WTC11 (cell line): Measurements from ENCODE around the gene ARHGEF28. TPM values are rescaled to one million over a fixed set of nuclear protein-coding genes. Genes with fewer than 3 reads are reported as not detected.

Experiments
- ATAC-seq: fragments of 200-7000 bp; cut with Tn5 transposase; 2 replicates; pipeline ENCODE4 v1.10.0; 2021; ENCODE audit warnings: mild to moderate bottlenecking, moderate library complexity
- CTCF ChIA-PET: fragments of 300-600 bp; sonication (Branson Sonifier 250); formaldehyde crosslinking; loops from one replicate; lab custom pipeline; 2021; ENCODE audit warnings: antibody characterized with exemption; lab: Charles Lee
- POLR2A ChIA-PET: fragments of 350-600 bp; sonication (Branson Sonifier 250); formaldehyde crosslinking; loops from one replicate; lab custom pipeline; 2021; ENCODE audit warnings: antibody characterized with exemption; lab: Charles Lee
- DNase-seq: peaks from one replicate; pipeline ENCODE4 v3.0.0; 2021; ENCODE audit warnings: low spot score
- H3K27ac Mint-ChIP-seq: 2 replicates; pipeline ENCODE4 v1.8.0; 2021; ENCODE audit warnings: mixed read lengths
- H3K27me3 Mint-ChIP-seq: 2 replicates; pipeline ENCODE4 v1.8.0; 2021; ENCODE audit warnings: low read depth, mild to moderate bottlenecking, moderate library complexity, mixed read lengths
- H3K36me3 Mint-ChIP-seq: 2 replicates; pipeline ENCODE4 v1.8.0; 2021; ENCODE audit warnings: mixed read lengths
- H3K4me1 Mint-ChIP-seq: 2 replicates; pipeline ENCODE4 v1.8.0; 2022; ENCODE audit warnings: mixed read lengths
- H3K4me3 Mint-ChIP-seq: 2 replicates; pipeline ENCODE4 v1.8.0; 2021; ENCODE audit warnings: mild to moderate bottlenecking, moderate library complexity, mixed read lengths
- H3K9me3 Mint-ChIP-seq: 2 replicates; pipeline ENCODE4 v1.8.0; 2021; ENCODE audit warnings: mixed read lengths
- AR ChIP-seq: fragments of 250-450 bp; sonication (Bioruptor Pico); IDR thresholded peaks from 2 replicates; pipeline ENCODE4 v1.9.0; 2021; ENCODE audit warnings: mild to moderate bottlenecking
- CREB1 ChIP-seq: sonication (generic); formaldehyde crosslinking; IDR thresholded peaks from 2 replicates; pipeline ENCODE4 v1.8.0; 2023; ENCODE audit warnings: mild to moderate bottlenecking, missing genetic modification reagents
- ESRRA ChIP-seq: sonication (generic); formaldehyde crosslinking; IDR thresholded peaks from 2 replicates; pipeline ENCODE4 v1.8.1; 2022; ENCODE audit warnings: mild to moderate bottlenecking, missing genetic modification reagents, borderline replicate concordance
- ETV6 ChIP-seq: sonication (generic); formaldehyde crosslinking; IDR thresholded peaks from 2 replicates; pipeline ENCODE4 v1.8.1; 2022; ENCODE audit warnings: mild to moderate bottlenecking, missing genetic modification reagents
- FOXJ3 ChIP-seq: sonication (generic); formaldehyde crosslinking; IDR thresholded peaks from 2 replicates; pipeline ENCODE4 v1.9.0; 2021; ENCODE audit warnings: missing genetic modification reagents, mild to moderate bottlenecking, borderline replicate concordance
- GRHL2 ChIP-seq: fragments of 250-450 bp; sonication (Bioruptor Pico); IDR thresholded peaks from 2 replicates; pipeline ENCODE4 v1.8.0; 2022; ENCODE audit warnings: mild to moderate bottlenecking, moderate library complexity; ENCODE audit not compliant: insufficient replicate concordance, severe bottlenecking
- JUN ChIP-seq: sonication (generic); formaldehyde crosslinking; IDR thresholded peaks from 2 replicates; pipeline ENCODE4 v1.8.0; 2023; ENCODE audit warnings: mild to moderate bottlenecking, missing genetic modification reagents
- MLX ChIP-seq: sonication (generic); formaldehyde crosslinking; IDR thresholded peaks from 2 replicates; pipeline ENCODE4 v1.8.1; 2023; ENCODE audit warnings: mild to moderate bottlenecking, missing genetic modification reagents, moderate library complexity
- MXD4 ChIP-seq: fragments of 250-450 bp; sonication (Bioruptor Pico); IDR thresholded peaks from 2 replicates; pipeline ENCODE4 v1.8.0; 2021; ENCODE audit warnings: mild to moderate bottlenecking, moderate library complexity, borderline replicate concordance
- NFYB ChIP-seq: sonication (generic); formaldehyde crosslinking; conservative IDR thresholded peaks from 2 replicates; pipeline ENCODE4 v1.8.0; 2022; ENCODE audit warnings: low read depth, missing genetic modification reagents
- NR2C2 ChIP-seq: sonication (generic); formaldehyde crosslinking; IDR thresholded peaks from 2 replicates; pipeline ENCODE4 v1.8.0; 2022; ENCODE audit warnings: mild to moderate bottlenecking, missing genetic modification reagents
- NR3C1 ChIP-seq: sonication (generic); formaldehyde crosslinking; conservative IDR thresholded peaks from 2 replicates; pipeline ENCODE4 v1.8.1; 2023; ENCODE audit warnings: low read depth, mild to moderate bottlenecking, missing genetic modification reagents
- RELA ChIP-seq: sonication (generic); formaldehyde crosslinking; IDR thresholded peaks from 2 replicates; pipeline ENCODE4 v1.8.1; 2022; ENCODE audit warnings: missing genetic modification reagents, mild to moderate bottlenecking, borderline replicate concordance
- SMAD4 ChIP-seq: sonication (generic); formaldehyde crosslinking; IDR thresholded peaks from 2 replicates; pipeline ENCODE4 v1.8.0; 2022; ENCODE audit warnings: mild to moderate bottlenecking, missing genetic modification reagents
- SOX15 ChIP-seq: fragments of 250-450 bp; sonication (Bioruptor Pico); IDR thresholded peaks from 2 replicates; pipeline ENCODE4 v1.9.0; 2021; ENCODE audit warnings: mild to moderate bottlenecking
- ZNF396 ChIP-seq: fragments of 250-450 bp; sonication (Bioruptor Pico); IDR thresholded peaks from 2 replicates; pipeline ENCODE4 v1.8.0; 2021; ENCODE audit warnings: mild to moderate bottlenecking, moderate library complexity, borderline replicate concordance
- total RNA-seq: library from RNA; stranded (reverse); gene quantifications from 3 replicates; pipeline ENCODE4 v1.2.3, GENCODE V29; 2021
- TF ChIP-seq, protein P1 (sequence below): sonication (generic); formaldehyde crosslinking; IDR thresholded peaks from 2 replicates; pipeline ENCODE4 v1.8.1; 2023; ENCODE audit warnings: mild to moderate bottlenecking, missing genetic modification reagents
- TF ChIP-seq, protein P2 (sequence below): fragments of 250-450 bp; sonication (Bioruptor Pico); IDR thresholded peaks from 2 replicates; pipeline ENCODE4 v1.8.0; 2021; ENCODE audit warnings: mild to moderate bottlenecking
- TF ChIP-seq, protein P3 (sequence below): sonication (generic); formaldehyde crosslinking; IDR thresholded peaks from 2 replicates; pipeline ENCODE4 v1.8.1; 2023; ENCODE audit warnings: mild to moderate bottlenecking, missing genetic modification reagents
- TF ChIP-seq, protein P4 (sequence below): sonication (generic); formaldehyde crosslinking; IDR thresholded peaks from 2 replicates; pipeline ENCODE4 v1.8.0; 2022; ENCODE audit warnings: mild to moderate bottlenecking, missing genetic modification reagents
- TF ChIP-seq, protein P5 (sequence below): fragments of 200-600 bp; IDR thresholded peaks from 2 replicates; pipeline ENCODE4 v1.8.0; 2022; ENCODE audit warnings: antibody characterized with exemption

ARHGEF28 gene
- total RNA-seq, 1 experiment from 2014 or later, result 0.96 TPM

GRCh38 chr5:73607228-73607627 lies 18.8 kb upstream of the ARHGEF28 start:
- Mint-ChIP-seq H3K9me3 (peaks cover 15% of the 10 kb centered on the region), H3K4me1 (no peaks in the 10 kb centered on the region), H3K27ac (no peak overlapping the region), H3K4me3 (no peak overlapping the region), H3K36me3 (no peaks in the 10 kb centered on the region), H3K27me3 (peaks cover 4% of the 10 kb centered on the region; the same call in 1 of the 2 replicates)
- ChIA-PET CTCF (interaction anchor here (0.6 kb wide), 1 partner anchor 183 kb away, joined by 3 read pairs; no protein-coding TSS in a partner anchor), POLR2A (no interaction called here)
- ATAC-seq (no peak), DNase-seq (no peak)
- TF ChIP-seq MLX (CRISPR knock-in tag) (no peak), ZNF396 (CRISPR knock-in tag) (no peak), AR (CRISPR knock-in tag) (no peak), SOX15 (CRISPR knock-in tag) (no peak), NR3C1 (CRISPR knock-in tag) (no peak), MXD4 (no peak)
- TF ChIP-seq, protein P1, sequence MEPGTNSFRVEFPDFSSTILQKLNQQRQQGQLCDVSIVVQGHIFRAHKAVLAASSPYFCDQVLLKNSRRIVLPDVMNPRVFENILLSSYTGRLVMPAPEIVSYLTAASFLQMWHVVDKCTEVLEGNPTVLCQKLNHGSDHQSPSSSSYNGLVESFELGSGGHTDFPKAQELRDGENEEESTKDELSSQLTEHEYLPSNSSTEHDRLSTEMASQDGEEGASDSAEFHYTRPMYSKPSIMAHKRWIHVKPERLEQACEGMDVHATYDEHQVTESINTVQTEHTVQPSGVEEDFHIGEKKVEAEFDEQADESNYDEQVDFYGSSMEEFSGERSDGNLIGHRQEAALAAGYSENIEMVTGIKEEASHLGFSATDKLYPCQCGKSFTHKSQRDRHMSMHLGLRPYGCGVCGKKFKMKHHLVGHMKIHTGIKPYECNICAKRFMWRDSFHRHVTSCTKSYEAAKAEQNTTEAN (CRISPR knock-in tag), result no peak

- peaks cover 4% of the 10 kb centered on the region; the same call in 1 of the 2 replicates for H3K27me3 Mint-ChIP-seq
- no peak overlapping the region for H3K4me3 Mint-ChIP-seq
- peaks cover 15% of the 10 kb centered on the region for H3K9me3 Mint-ChIP-seq
- H3K4me1 Mint-ChIP-seq, result peaks cover 13% of the 10 kb centered on the region
- TF ChIP-seq FOXJ3 (no peak), SMAD4 (CRISPR knock-in tag) (no peak), AR (CRISPR knock-in tag) (no peak), ETV6 (no peak), CREB1 (CRISPR knock-in tag) (no peak), RELA (no peak), JUN (CRISPR knock-in tag) (no peak), NR2C2 (CRISPR knock-in tag) (no peak), ESRRA (no peak), NFYB (CRISPR knock-in tag) (no peak), GRHL2 (no peak)
- TF ChIP-seq, protein P2, sequence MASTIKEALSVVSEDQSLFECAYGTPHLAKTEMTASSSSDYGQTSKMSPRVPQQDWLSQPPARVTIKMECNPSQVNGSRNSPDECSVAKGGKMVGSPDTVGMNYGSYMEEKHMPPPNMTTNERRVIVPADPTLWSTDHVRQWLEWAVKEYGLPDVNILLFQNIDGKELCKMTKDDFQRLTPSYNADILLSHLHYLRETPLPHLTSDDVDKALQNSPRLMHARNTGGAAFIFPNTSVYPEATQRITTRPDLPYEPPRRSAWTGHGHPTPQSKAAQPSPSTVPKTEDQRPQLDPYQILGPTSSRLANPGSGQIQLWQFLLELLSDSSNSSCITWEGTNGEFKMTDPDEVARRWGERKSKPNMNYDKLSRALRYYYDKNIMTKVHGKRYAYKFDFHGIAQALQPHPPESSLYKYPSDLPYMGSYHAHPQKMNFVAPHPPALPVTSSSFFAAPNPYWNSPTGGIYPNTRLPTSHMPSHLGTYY (CRISPR knock-in tag), result no peak
- TF ChIP-seq, protein P3, sequence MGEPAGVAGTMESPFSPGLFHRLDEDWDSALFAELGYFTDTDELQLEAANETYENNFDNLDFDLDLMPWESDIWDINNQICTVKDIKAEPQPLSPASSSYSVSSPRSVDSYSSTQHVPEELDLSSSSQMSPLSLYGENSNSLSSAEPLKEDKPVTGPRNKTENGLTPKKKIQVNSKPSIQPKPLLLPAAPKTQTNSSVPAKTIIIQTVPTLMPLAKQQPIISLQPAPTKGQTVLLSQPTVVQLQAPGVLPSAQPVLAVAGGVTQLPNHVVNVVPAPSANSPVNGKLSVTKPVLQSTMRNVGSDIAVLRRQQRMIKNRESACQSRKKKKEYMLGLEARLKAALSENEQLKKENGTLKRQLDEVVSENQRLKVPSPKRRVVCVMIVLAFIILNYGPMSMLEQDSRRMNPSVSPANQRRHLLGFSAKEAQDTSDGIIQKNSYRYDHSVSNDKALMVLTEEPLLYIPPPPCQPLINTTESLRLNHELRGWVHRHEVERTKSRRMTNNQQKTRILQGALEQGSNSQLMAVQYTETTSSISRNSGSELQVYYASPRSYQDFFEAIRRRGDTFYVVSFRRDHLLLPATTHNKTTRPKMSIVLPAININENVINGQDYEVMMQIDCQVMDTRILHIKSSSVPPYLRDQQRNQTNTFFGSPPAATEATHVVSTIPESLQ (CRISPR knock-in tag), result no peak
- TF ChIP-seq, protein P4, sequence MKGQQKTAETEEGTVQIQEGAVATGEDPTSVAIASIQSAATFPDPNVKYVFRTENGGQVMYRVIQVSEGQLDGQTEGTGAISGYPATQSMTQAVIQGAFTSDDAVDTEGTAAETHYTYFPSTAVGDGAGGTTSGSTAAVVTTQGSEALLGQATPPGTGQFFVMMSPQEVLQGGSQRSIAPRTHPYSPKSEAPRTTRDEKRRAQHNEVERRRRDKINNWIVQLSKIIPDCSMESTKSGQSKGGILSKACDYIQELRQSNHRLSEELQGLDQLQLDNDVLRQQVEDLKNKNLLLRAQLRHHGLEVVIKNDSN (CRISPR knock-in tag), result no peak
- TF ChIP-seq, protein P5, sequence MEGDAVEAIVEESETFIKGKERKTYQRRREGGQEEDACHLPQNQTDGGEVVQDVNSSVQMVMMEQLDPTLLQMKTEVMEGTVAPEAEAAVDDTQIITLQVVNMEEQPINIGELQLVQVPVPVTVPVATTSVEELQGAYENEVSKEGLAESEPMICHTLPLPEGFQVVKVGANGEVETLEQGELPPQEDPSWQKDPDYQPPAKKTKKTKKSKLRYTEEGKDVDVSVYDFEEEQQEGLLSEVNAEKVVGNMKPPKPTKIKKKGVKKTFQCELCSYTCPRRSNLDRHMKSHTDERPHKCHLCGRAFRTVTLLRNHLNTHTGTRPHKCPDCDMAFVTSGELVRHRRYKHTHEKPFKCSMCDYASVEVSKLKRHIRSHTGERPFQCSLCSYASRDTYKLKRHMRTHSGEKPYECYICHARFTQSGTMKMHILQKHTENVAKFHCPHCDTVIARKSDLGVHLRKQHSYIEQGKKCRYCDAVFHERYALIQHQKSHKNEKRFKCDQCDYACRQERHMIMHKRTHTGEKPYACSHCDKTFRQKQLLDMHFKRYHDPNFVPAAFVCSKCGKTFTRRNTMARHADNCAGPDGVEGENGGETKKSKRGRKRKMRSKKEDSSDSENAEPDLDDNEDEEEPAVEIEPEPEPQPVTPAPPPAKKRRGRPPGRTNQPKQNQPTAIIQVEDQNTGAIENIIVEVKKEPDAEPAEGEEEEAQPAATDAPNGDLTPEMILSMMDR, result no peak
- no peak overlapping the region for H3K27ac Mint-ChIP-seq
- POLR2A ChIA-PET, result no interaction called here
- ATAC-seq, result no peak
- CTCF ChIA-PET, result no interaction called here
- DNase-seq, result no peak
- H3K36me3 Mint-ChIP-seq, result no peaks in the 10 kb centered on the region
Observed at GRCh38 chr5:73612799-73613198, 13.2 kb upstream of the ARHGEF28 start.
